GM13977 (cell line): Measurements from ENCODE around the gene STAG1.

Source experiments
- DNase-seq: peaks from one replicate; pipeline ENCODE4 v3.0.0; 2012; ENCODE audit warnings: low spot score
- in situ Hi-C: fragments of 300-500 bp; cut with MboI; formaldehyde crosslinking; loops from one replicate; pipeline ENCODE4 v1.12.0; 2022; ENCODE audit warnings: low sequenced_read_pairs, low pct_unique_long_range_greater_than_20kb, mixed read lengths, inconsistent platforms; ENCODE audit not compliant: unreplicated experiment
- TF ChIP-seq, protein P1 (sequence below): IDR thresholded peaks from 2 replicates; pipeline ENCODE4 v1.5.1; 2012; ENCODE audit warnings: mild to moderate bottlenecking, control low read depth; ENCODE audit not compliant: insufficient read depth; ENCODE audit errors: extremely low read depth, missing control alignments

Gene STAG1

DNA sequence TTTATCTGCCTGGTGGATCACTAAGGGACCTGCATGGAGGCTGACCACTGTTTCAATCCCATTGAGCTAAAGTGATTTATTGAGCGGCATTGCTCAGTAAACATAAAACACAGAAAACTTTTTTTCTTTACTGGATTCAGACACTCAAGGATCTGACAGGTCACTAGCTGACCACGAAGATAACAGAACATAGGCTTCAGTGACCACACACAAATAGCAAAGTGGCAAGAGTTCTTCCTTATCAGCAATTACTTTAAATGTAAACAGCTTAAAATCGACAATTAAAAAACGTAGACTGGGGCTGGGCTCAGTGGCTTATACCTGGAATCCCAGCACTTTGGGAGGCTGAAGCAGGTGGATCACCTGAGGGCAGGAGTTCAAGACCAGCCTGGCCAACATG, 48.7 kb downstream of the STAG1 start:
- TF ChIP-seq, protein P1, sequence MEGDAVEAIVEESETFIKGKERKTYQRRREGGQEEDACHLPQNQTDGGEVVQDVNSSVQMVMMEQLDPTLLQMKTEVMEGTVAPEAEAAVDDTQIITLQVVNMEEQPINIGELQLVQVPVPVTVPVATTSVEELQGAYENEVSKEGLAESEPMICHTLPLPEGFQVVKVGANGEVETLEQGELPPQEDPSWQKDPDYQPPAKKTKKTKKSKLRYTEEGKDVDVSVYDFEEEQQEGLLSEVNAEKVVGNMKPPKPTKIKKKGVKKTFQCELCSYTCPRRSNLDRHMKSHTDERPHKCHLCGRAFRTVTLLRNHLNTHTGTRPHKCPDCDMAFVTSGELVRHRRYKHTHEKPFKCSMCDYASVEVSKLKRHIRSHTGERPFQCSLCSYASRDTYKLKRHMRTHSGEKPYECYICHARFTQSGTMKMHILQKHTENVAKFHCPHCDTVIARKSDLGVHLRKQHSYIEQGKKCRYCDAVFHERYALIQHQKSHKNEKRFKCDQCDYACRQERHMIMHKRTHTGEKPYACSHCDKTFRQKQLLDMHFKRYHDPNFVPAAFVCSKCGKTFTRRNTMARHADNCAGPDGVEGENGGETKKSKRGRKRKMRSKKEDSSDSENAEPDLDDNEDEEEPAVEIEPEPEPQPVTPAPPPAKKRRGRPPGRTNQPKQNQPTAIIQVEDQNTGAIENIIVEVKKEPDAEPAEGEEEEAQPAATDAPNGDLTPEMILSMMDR: no peak
- in situ Hi-C loops: no loop called here
- DNase-seq: no peak

DNA sequence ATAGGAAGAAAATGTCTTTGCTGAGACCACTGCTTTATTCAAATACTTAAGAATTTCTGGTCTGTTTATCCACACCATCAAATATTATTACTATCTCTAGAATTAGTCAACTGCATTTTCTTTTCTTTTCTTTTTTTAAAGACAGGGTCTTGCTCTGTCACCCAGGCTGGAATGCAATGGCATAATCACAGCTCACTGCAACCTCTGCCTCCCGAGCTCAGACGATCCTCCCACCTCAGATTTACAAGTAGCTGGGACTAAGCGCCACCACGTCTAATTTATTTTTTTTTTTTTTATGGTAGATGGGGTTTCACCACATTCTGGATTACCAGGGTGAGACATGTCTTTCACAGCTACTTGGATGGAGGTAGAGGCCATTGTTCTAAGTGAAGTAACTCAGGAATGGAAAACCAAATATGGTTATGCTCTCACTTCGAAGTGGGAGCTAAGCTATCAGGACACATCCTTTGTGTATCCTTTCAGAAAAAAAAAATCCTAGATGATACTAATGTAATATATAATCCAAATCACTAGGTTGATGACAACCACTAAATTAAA, 52.8 kb downstream of the STAG1 start:
- TF ChIP-seq, protein P1: no peak
- DNase-seq: no peak
- in situ Hi-C loops: no loop called here

DNA sequence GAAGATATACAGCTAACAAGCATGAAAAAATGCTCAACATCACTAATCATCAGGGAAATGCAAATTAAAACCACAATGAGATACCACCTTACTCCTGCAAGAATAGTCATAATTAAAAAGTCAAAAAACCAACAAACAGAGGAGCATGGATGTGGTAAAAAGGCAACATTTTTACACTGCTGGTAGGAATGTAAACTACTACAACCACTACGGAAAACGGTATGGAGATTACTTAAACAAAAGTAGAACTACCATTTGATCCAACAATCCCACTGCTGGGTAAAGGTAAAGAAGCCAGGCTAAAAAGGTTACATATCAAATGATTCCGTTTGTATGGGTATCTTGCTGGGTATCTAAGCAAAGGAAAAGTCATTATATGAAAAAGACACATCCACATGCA, 53.8 kb downstream of the STAG1 start:
- in situ Hi-C loops: no loop called here
- DNase-seq: no peak
- TF ChIP-seq, protein P1: no peak

GRCh38 chr3:136696797-136697196, 55.4 kb downstream of the STAG1 start:
- TF ChIP-seq, protein P1: no peak
- in situ Hi-C loops: no loop called here

GRCh38 chr3:136694321-136694720, 57.9 kb downstream of the STAG1 start:
- TF ChIP-seq, protein P1: no peak
- in situ Hi-C loops: no loop called here
- no peak for DNase-seq

More at GRCh38 chr3:136696797-136697196, 55.4 kb downstream of the STAG1 start:
- DNase-seq: no peak

- in situ Hi-C loops: no loop called here
- TF ChIP-seq, protein P1: no peak
- no peak for DNase-seq
Measured at GRCh38 chr3:136690599-136690998, 61.6 kb downstream of the STAG1 start.
